ENCODE data around the gene SLC16A14.
"Not testable (repeated sequence)": the region's sequence is repeated elsewhere in the genome, so short reads cannot be mapped to it uniquely, and the experiment has no call there.

SLC16A14 gene

DNA sequence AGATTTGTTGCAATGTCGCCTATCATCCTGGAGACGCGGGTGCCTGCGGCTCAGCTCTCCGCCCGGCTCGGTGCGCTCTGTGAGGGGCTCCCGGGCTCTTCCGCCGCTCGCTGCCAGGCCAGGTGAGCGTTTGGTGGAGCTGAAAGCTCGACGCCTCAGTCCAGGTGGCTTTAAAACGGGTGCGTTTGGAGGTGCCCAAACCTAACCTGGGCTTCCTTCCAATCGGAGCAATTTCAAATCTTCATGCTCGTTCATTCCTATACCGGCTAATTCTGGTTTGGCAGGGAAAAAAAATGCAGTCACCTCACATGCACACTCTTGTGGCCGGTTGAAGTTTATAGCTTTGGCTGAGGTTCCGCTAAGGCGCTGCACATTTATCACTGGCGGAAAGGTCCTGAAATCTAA lies at the start of gene SLC16A14:
Gene SLC16A14, minus strand, starts transcription at position 274 of the 405 bp plus-strand sequence. CDS start 9,572 bp downstream, outside the sequence.
- no peak for DNase-seq

GRCh38 chr2:230106771-230107170 lies 38.0 kb upstream of the SLC16A14 start:
- no peak for DNase-seq

- DNase-seq, result not testable (repeated sequence)
Measured at GRCh38 chr2:230101967-230102366, 33.2 kb upstream of the SLC16A14 start.

DNA sequence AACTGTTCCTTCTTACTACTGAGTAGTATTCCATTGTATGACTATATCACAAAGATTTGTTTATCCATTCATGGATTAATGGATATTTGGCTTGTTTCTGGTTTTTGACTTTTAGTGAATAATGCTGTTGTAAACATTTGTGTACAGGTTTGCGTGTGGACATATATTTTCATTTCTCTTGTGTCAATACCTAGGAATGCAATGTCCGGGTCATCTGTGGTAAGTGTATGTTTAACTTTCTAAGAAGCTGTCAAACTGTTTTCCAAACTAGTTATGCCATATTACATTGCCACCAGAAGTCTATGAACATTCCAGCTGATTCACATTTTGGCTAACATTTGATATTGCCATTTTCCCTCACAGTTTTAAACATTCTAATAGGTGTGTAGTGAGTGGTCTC lies 29.1 kb upstream of the SLC16A14 start:
- DNase-seq, result no peak

- DNase-seq, result no peak
Measured at GRCh38 chr2:230097424-230097823, 28.7 kb upstream of the SLC16A14 start.

GRCh38 chr2:230090967-230091366 lies 22.2 kb upstream of the SLC16A14 start:
- DNase-seq, result no peak

DNA sequence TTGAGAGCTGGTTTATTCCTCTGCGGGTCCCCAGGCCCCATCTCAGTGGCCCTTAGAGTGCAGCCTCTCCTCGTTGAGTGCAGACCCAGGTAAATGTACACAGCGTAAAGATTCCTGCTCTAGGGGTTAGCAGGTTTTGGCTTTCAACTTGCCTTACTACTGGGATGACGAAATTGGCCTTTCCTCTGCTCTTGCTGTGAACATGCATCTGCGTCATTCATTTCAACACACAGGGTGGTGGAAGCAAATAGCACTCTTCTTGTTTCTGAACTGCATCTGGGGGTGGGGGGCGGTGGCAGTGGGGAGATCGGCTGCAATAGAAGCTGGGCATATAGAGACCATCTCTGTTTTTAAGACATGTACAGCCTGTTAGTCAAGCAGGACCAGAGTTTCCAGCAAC lies 16.5 kb upstream of the SLC16A14 start:
- DNase-seq, result no peak

DNA sequence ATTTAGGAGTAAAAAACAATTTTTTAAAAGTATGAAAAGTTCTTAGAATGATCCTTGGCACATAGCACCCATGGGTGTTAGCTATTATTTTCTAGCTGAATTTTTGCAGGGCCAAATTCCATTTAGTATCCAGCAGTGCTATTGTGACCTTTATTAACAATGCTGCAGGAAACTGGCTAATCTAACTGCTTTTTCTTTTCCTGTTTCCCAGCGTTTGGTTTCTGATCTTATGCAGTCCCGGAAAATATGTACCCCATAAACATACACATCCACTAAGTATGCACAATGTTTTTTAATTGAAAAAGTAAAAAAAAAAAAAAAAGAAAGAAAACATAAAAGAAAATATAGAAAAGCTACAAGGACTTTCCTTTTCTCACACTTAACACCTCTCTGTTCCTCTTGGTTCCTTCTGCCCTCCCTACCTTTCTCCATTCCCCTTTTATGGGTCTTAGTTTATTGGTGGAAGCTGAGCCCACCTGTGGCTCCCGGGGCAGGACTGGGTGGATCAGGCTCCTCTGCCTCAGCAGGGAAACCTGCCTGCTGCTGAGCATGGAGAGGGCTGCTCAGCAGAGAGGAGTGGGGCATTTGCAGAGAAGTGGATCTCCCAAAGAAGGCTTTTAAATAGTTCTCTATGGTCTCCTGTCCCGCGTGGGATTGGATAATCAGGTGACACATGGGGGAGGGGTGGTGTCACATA lies 9.3 kb upstream of the SLC16A14 start:
- DNase-seq, result no peak

DNA sequence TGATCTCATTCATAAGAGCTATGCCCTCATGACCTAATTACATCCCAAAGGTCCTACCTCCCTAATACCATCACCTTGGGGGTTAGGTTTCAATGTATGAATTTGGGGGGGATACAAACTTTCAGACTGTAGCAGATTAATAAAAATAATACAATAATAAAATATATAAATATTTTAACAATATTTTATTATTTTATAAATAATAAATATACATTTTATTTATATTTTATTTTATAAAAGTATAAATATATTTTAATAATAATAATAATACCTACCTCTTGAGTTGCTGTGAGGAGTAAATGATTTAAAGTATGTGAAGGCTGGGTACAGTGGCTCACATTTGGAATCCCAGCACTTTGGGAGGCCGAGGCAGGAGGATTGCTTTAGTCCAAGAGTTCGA lies 8.1 kb upstream of the SLC16A14 start:
- DNase-seq, result no peak

DNA sequence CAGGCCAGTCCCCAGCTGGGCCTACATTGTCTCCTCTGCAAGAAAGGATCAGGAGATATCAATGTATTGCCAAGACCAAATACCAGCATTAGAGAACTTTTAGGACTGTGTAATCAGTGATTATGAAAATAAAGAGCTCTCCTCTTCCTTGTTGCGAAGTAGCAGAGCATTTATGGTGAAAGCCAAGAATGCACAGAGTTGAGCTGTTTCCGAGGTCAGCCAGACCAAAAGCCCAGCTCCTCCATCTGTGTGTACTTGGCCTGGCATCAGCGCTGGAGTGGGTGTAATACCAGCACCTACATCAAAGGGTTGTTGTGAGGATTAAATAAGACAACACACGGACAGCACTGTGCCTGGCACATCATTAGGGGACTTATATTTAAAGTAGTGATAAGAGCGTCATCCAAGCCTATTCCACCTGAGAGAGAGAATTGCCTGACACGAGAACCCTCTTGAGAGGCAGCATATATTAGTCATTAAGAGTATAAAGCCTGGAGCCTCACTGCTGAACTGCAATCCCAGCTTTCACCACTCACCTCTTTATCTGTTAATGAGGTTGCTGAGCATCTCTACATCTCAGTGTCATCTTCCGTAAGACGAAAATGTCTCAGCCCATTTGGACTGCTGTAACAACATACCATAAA lies 7.4 kb upstream of the SLC16A14 start:
- DNase-seq, result no peak

- DNase-seq, result no peak
Measured at GRCh38 chr2:230071421-230071820, 2.7 kb upstream of the SLC16A14 start.

GRCh38 chr2:230069402-230069801 lies 678 bp upstream of the SLC16A14 start:
- no peak for DNase-seq

- DNase-seq, result no peak
Measured at GRCh38 chr2:230068016-230068650, 591 bp downstream of the SLC16A14 start.

DNA sequence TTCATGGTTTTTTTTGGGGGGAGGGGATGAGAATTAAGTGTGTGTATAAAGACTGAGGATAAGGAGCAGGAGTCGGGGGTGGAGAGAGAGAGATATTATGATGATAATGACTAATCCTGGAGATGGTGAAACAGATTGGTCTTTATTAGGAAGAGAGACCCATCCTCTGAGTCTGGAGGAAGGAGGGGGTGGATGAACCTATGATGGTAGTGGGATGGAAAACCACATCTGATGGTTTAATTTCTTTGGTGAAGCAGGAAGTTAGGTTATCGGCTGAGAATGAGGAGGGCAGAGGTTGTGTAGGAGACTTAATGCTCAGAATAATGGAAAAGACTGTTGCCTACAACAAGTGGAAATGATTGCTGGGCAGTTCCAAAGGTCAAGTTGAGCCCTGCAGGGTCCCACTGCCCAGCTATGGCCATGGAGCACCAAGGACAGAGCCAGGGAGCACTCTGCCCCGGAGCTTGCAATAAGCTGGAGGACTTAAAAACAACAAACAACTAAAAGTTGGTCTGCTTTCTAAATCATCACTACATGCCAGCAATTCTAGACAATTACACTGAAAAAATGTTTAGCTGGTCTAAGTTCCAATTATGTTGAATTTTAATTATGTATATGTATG lies 7.9 kb downstream of the SLC16A14 start:
- no peak for DNase-seq

GRCh38 chr2:230053753-230054478 lies 14.8 kb downstream of the SLC16A14 start:
- no peak for DNase-seq

- no peak for DNase-seq
Measured at GRCh38 chr2:230052299-230052698, 16.4 kb downstream of the SLC16A14 start.

DNA sequence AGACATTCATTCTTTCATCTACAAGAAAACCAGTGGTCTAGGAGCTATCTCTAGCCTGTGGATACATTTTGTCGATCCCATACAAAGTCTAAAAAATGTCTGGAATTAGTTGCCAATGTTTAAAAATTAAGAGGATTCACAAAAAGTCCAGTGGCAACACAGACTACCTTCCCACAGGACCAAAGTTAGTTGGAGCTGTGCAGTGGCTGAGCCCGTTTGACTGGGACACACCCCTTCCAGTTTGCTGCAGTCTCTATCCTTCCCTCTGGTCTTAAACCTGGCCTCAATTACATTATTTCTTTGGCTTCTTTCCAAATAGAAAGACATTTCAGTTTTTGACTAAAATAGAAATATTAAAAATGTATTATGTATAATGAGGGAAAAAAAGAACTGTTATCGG lies 18.6 kb downstream of the SLC16A14 start:
- no peak for DNase-seq

DNA sequence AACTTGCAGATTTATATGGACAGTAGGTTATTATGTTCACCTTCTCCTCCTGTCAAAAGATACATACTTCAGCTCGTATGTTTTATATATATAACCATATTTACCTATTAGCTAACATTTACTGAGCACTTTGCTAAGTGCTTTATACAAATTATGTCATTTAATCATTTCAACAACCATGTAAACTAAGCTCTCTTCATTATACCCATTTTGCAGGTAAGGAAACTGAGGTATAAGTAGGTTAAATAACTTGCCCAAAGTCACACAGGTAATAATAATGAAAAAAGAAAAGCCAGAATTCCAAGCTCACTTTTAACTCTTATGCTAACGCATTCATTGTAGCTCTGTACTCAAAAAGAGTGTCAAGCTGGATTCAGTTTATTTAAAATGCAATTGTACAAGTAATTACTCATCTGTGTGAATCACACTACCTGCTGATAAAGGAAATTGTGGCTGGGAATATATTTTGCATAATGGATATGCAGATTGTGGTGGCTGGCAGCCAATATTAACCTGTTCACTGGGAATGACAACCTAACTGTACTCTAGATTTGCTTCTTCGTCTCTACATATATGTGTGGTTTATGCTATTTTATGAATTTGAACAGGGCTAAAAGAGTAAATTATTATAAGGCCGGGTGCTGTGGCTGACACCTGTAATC lies 20.6 kb downstream of the SLC16A14 start:
- no peak for DNase-seq

DNA sequence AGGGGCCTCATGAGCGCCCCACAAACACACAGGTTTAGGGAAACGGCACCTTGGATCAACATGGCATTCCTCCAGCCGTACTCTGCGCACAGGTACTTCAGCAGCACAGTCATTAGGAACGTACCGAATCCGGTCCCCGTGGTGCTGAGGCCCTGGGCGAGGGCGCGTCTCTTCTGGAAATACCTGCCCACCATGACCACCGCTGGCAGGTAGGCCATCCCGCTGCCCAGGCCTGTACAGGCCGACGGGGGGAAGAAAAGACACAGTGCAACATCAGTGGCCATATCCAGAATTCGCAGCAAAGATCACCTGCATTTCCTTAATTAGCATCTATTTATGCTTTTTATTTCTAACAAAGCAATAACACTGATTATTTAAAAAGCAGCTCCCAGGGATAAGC lies 22.2 kb downstream of the SLC16A14 start:
- no peak for DNase-seq

DNA sequence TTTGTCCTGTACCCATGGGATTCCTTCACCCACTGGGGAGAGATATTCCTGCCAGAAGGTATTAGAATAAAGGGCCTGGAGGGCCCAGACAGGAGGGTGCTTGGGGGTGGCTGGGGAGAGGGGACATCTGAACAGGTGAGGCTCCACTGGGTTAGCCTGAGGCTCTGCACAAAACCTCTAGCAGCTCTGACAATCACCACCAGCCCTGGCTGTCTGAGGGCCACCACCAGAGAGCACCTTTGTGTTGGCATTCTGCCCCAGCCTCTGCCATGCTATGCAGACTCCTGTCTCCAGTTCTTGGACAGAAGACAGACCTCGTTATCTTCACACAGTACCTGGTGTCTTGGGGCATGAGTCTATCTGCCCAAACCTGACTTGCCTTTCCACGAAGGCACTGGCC lies 25.3 kb downstream of the SLC16A14 start:
- DNase-seq, result no peak

- DNase-seq, result no peak
Measured at GRCh38 chr2:230043025-230043424, 25.7 kb downstream of the SLC16A14 start.

GRCh38 chr2:230042195-230042594 lies 26.5 kb downstream of the SLC16A14 start:
- no peak for DNase-seq

- no peak for DNase-seq
Measured at GRCh38 chr2:230023313-230023712, 45.4 kb downstream of the SLC16A14 start.

Data from SIG-M5 (cell line).